Measurements from ENCODE around the gene LRRC56.

DNA sequence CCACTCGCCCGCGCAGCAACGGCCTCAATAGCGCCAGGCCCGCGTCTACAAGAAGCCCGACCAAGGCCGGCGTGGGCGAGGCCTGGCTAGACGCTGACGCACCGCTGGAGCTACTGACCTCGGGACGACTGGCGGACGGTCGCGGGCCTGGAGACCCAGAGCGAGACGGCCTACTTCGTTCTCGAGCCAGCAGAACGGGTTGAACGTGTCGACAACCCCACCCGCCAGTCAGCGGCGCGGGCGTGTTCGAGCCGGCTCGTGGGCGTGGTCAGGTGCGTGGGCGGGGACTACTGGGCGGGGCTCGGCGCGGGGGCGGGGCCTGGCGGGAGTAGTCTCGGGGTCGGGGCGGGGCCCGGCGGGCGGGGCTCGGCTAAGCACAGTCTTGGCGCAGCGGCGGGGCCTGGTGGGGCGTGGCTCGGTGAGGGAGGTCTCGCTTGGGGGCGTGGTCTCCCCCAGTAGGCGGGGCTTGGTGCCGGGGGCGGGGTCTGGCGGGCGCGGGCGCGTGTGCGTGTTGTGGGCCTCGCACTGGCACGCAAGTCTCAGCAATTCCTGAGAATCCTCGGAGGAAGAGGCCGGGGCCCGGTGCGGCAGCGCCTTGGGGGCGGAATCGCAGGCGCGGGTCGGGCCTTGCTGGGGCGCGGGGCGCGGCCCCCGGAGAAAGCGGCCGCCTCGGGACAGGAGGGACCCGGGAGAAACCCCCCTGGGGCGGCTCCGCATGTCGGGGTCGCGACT lies 30.2 kb upstream of the LRRC56 start, which contains the start of gene RNH1:
- no peak for TF ChIP-seq EZH2 (IDR thresholded peaks at IDR 0.05; ENCODE audit: borderline replicate concordance, low read length)
- TF ChIP-seq, protein P1, sequence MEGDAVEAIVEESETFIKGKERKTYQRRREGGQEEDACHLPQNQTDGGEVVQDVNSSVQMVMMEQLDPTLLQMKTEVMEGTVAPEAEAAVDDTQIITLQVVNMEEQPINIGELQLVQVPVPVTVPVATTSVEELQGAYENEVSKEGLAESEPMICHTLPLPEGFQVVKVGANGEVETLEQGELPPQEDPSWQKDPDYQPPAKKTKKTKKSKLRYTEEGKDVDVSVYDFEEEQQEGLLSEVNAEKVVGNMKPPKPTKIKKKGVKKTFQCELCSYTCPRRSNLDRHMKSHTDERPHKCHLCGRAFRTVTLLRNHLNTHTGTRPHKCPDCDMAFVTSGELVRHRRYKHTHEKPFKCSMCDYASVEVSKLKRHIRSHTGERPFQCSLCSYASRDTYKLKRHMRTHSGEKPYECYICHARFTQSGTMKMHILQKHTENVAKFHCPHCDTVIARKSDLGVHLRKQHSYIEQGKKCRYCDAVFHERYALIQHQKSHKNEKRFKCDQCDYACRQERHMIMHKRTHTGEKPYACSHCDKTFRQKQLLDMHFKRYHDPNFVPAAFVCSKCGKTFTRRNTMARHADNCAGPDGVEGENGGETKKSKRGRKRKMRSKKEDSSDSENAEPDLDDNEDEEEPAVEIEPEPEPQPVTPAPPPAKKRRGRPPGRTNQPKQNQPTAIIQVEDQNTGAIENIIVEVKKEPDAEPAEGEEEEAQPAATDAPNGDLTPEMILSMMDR (conservative IDR thresholded peaks at IDR 0.05 in 1 of 2, IDR thresholded peaks at IDR 0.05 in 1 of 2; ENCODE audit: extremely low read depth in 1 of 2, insufficient read depth in 1 of 2, low read depth in 1 of 2, low read length in 2 of 2) = no peak
